Measurements from ENCODE around the gene TMPRSS7.

DNA sequence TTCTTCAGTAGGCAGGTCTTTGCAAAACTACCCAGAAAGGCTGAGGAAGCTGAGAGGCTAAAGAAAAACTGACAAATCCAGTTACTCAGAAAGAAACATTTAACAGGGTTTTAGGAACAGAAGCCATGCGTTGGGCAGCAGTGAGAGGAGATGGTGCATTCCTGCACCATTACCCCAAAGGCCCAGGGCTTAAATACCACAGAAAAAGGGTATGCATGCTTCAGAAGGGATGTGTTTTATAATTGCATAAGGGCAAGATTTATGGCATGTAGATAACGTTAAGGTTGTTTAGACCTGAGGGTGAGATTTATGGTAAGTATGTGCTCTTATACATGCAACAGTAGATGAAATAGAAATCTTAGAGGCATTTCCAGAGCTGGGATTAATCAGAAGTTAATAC lies 61.6 kb downstream of the TMPRSS7 start:
- TF ChIP-seq, protein P1, sequence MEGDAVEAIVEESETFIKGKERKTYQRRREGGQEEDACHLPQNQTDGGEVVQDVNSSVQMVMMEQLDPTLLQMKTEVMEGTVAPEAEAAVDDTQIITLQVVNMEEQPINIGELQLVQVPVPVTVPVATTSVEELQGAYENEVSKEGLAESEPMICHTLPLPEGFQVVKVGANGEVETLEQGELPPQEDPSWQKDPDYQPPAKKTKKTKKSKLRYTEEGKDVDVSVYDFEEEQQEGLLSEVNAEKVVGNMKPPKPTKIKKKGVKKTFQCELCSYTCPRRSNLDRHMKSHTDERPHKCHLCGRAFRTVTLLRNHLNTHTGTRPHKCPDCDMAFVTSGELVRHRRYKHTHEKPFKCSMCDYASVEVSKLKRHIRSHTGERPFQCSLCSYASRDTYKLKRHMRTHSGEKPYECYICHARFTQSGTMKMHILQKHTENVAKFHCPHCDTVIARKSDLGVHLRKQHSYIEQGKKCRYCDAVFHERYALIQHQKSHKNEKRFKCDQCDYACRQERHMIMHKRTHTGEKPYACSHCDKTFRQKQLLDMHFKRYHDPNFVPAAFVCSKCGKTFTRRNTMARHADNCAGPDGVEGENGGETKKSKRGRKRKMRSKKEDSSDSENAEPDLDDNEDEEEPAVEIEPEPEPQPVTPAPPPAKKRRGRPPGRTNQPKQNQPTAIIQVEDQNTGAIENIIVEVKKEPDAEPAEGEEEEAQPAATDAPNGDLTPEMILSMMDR (IDR thresholded peaks at IDR 0.05), result no peak
- no peak for TF ChIP-seq POLR2A (IDR thresholded peaks at IDR 0.05)
